Measurements from ENCODE around the gene DEDD. TPM values are rescaled to one million over a fixed set of nuclear protein-coding genes. Genes with fewer than 3 reads are reported as not detected.

DEDD gene
- total RNA-seq, 2 experiments from 2014 or later, result 21.1 to 41.9 TPM

DNA sequence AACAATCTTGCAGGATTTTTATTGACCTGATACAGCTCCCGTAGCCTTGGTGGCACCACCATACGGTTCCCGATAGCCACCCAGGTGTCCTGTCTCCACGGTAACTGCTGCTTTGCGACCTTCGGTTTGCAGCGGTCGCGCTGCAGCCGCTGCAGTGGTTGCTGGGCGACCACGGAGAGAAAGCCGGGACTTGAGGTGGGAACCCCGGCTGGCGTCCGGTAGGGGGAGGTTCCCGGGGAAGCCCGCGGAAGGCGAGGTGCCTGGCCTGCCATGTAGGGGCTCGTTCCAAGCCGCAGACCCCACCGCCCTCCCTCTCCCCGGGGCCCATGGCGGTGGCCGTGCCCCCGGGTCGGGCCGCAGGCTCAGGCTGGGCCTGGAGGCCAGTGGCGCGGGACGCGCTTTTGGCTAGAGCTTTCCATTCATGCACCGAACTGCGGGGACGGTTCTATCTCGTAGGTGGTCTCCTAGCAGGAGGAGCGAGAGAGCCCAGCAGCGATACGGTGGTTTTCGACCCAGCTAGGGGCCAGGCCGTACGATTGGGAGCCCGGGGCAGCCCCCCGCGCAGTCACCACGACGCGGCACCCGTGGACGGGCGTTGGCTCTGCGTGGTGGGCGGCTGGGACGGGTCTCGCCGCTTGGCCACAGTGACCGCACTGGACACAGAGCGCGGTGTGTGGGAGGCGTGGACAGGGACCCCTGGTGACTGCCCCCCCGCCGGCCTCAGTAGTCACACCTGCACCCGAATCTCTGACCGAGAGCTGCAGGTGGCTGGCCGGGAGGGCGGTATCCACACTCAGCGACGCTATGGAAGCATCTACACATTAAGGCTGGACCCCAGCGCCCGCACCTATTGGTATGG lies 34.0 kb downstream of the DEDD start, which contains the start of gene KLHDC9:
Gene KLHDC9 (plus strand): TSS at position 152 of the 859 bp plus-strand sequence. CDS start 175 bp downstream, at position 327.
- DNase-seq (ENCODE audit: low spot score), result peak; percentile 86
- intact Hi-C loops (cut with micrococcal nuclease; ENCODE audit: unreplicated experiment), result loop anchor here (10.0 kb wide), 1 partner anchor 264 kb away; no protein-coding TSS in a partner anchor
- Histone ChIP-seq H2AFZ (ENCODE audit: low read length) (peak within 1 kb of the TSS; percentile 49; the same call in 1 of the 2 replicates), H4K20me1 (ENCODE audit: insufficient read depth, low read length) (0 out of 2 replicates have a peak, but pooled peaks cover 4% of the 10 kb centered on the region), H3K9me2 (ENCODE audit: insufficient read depth, low read length) (no peaks in the 10 kb centered on the region), H3K27ac (ENCODE audit: low read depth, low read length, poor library complexity, severe bottlenecking) (peak within 1 kb of the TSS; percentile 50), H3K4me2 (ENCODE audit: low read length) (peak within 1 kb of the TSS; percentile 63), H3K9me3 (ENCODE audit: low read length) (no peaks in the 10 kb centered on the region), H3K79me2 (ENCODE audit: insufficient read depth, low read depth, low read length) (no peaks in the 10 kb centered on the region), H3K36me3 (ENCODE audit: insufficient read depth, low read length) (peaks cover 39% of the 10 kb centered on the region), H3K4me1 (ENCODE audit: insufficient read depth, low read length, poor library complexity, severe bottlenecking) (peaks cover 29% of the 10 kb centered on the region), H3K4me3 (ENCODE audit: low read depth, low read length, poor library complexity, severe bottlenecking) (peak within 1 kb of the TSS; percentile 65)
- CTCF ChIA-PET (ENCODE audit: unreplicated experiment), result interaction anchor here (0.6 to 0.9 kb wide), 3 partner anchors 27 to 323 kb away, joined by 3 to 7 read pairs (median 3); no protein-coding TSS in a partner anchor
- TF ChIP-seq, protein P1, sequence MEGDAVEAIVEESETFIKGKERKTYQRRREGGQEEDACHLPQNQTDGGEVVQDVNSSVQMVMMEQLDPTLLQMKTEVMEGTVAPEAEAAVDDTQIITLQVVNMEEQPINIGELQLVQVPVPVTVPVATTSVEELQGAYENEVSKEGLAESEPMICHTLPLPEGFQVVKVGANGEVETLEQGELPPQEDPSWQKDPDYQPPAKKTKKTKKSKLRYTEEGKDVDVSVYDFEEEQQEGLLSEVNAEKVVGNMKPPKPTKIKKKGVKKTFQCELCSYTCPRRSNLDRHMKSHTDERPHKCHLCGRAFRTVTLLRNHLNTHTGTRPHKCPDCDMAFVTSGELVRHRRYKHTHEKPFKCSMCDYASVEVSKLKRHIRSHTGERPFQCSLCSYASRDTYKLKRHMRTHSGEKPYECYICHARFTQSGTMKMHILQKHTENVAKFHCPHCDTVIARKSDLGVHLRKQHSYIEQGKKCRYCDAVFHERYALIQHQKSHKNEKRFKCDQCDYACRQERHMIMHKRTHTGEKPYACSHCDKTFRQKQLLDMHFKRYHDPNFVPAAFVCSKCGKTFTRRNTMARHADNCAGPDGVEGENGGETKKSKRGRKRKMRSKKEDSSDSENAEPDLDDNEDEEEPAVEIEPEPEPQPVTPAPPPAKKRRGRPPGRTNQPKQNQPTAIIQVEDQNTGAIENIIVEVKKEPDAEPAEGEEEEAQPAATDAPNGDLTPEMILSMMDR (conservative IDR thresholded peaks at IDR 0.05; ENCODE audit: low read length), result no peak
- TF ChIP-seq EZH2phosphoT487 (IDR thresholded peaks at IDR 0.05; ENCODE audit: borderline replicate concordance, low read depth, low read length), result no peak
- no TSS peak for BruUV-seq (replicated peaks)
- POLR2A ChIA-PET, result interaction anchor here (0.5 to 1.6 kb wide), 7 partner anchors 9 to 108 kb away, joined by 3 to 9 read pairs (median 4); partner anchors contain the start of genes F11R, TSTD1 and USF1

DNA sequence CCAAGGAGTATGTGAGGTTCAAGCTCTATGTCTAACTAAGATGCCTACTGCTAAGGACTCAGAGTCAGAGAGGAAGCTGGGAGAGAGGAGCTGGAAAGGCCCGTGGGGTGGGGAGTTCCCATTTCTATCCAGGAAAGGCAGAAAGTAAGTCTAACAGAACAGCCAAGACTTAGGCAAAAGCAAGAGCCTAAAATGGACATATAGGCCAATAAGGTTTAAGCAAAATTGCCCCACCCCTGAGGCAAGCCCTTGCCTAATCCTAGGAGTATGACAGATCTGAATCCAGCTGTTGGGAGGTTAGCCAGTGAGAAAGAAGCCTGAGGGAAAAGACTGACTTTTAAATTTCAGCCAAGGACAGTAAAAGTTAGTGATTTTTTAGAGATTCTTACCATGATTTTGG lies 35.9 kb downstream of the DEDD start:
- Histone ChIP-seq H3K4me1 (ENCODE audit: insufficient read depth, low read length, poor library complexity, severe bottlenecking) (peaks cover 29% of the 10 kb centered on the region), H3K9me2 (ENCODE audit: insufficient read depth, low read length) (no peaks in the 10 kb centered on the region), H3K4me2 (ENCODE audit: low read length) (no peak overlapping the region), H3K79me2 (ENCODE audit: insufficient read depth, low read depth, low read length) (no peaks in the 10 kb centered on the region), H4K20me1 (ENCODE audit: insufficient read depth, low read length) (0 out of 2 replicates have a peak, but pooled peaks cover 4% of the 10 kb centered on the region), H3K9me3 (ENCODE audit: low read length) (no peaks in the 10 kb centered on the region), H2AFZ (ENCODE audit: low read length) (no peak overlapping the region), H3K27ac (ENCODE audit: low read depth, low read length, poor library complexity, severe bottlenecking) (no peak overlapping the region), H3K36me3 (ENCODE audit: insufficient read depth, low read length) (peaks cover 23% of the 10 kb centered on the region), H3K4me3 (ENCODE audit: low read depth, low read length, poor library complexity, severe bottlenecking) (no peak overlapping the region)
- intact Hi-C loops (cut with micrococcal nuclease; ENCODE audit: unreplicated experiment), result loop anchor here (2.0 to 10.0 kb wide), 2 partner anchors 52 to 262 kb away; partner anchors contain the start of gene USF1
- ChIA-PET CTCF (ENCODE audit: unreplicated experiment) (interaction anchor here (1.2 kb wide), 1 partner anchor 99 kb away, joined by 6 read pairs; no protein-coding TSS in a partner anchor), POLR2A (no interaction called here)
- TF ChIP-seq, protein P1 (conservative IDR thresholded peaks at IDR 0.05; ENCODE audit: low read length), result no peak
- TF ChIP-seq EZH2phosphoT487 (IDR thresholded peaks at IDR 0.05; ENCODE audit: borderline replicate concordance, low read depth, low read length), result no peak
- DNase-seq (ENCODE audit: low spot score), result no peak
- no TSS peak for BruUV-seq (replicated peaks)
